22Rv1 (cell line): ENCODE results near the gene C2CD3.

ENCODE experiments used
- H3K27ac ChIP-seq: fragments of 450-650 bp; 2 replicates; pipeline ENCODE4 v1.5.1; 2017
- ZFX ChIP-seq: fragments of 450-650 bp; IDR thresholded peaks from 2 replicates; pipeline ENCODE4 v1.6.1; 2017; ENCODE audit warnings: antibody characterized with exemption, borderline replicate concordance
- TF ChIP-seq, protein P1 (sequence below): fragments of 450-650 bp; IDR thresholded peaks from 2 replicates; pipeline ENCODE4 v1.5.1; 2017; ENCODE audit warnings: mild to moderate bottlenecking

Gene C2CD3

DNA sequence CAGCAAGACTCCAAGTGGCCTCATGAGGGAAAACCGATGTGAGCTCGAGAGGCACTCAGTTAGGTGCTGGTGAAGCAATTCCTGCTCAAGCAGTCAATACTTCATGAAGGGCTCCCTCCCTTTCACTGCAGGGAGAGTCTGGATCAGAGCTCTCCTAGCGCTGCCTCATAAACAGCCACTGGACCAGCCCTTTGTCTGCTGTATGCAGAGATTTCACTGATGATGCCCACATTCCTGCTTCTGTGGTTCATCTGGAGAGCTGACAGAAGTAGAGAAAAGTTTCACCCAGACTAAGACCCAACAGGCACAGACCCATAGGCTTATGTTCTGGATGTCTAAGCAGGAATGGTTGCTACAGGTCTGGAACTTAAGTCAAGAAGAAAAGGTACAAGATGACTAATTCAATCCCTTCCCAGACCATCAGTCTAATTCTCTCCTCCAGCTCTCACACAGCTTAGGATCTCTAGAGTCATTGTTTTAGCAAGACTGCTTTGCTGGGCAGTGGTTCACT, 192.2 kb downstream of the C2CD3 start:
- TF ChIP-seq, protein P1, sequence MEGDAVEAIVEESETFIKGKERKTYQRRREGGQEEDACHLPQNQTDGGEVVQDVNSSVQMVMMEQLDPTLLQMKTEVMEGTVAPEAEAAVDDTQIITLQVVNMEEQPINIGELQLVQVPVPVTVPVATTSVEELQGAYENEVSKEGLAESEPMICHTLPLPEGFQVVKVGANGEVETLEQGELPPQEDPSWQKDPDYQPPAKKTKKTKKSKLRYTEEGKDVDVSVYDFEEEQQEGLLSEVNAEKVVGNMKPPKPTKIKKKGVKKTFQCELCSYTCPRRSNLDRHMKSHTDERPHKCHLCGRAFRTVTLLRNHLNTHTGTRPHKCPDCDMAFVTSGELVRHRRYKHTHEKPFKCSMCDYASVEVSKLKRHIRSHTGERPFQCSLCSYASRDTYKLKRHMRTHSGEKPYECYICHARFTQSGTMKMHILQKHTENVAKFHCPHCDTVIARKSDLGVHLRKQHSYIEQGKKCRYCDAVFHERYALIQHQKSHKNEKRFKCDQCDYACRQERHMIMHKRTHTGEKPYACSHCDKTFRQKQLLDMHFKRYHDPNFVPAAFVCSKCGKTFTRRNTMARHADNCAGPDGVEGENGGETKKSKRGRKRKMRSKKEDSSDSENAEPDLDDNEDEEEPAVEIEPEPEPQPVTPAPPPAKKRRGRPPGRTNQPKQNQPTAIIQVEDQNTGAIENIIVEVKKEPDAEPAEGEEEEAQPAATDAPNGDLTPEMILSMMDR = no peak
- no peak for TF ChIP-seq ZFX
- H3K27ac ChIP-seq = no peak overlapping the region

DNA sequence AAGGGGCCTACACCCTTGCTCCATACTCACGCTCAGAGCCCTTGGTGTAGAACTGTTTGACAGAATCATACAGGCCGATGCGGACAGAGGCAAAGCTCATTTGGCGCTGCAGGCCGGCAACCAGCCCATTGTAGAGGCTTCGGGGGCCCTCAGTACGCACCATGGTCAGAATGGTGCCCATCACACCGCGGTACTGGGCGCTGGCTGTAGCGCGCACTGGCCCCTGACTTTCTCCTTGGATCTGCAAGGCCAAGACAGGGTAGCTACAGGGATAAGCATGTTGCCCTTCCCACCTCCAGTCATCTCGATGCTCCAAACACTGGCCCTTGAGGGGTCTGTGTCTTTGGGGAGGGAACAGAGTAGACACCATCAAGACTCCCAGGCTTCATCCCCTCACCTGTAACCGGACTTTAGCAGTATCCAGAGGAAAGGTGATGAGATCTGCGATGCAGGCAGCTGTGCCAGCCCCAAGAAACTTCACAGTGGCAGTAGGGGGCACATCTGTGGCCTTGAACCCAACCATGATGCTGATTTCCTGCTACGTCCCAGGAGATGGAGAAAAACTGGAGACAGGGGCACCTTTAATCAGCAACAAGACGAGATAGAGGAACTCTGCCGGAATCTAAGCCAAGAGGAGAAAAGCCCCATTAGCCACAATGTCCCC, 192.8 kb downstream of the C2CD3 start:
- no peak overlapping the region for H3K27ac ChIP-seq
- TF ChIP-seq, protein P1 = no peak
- TF ChIP-seq ZFX = no peak

DNA sequence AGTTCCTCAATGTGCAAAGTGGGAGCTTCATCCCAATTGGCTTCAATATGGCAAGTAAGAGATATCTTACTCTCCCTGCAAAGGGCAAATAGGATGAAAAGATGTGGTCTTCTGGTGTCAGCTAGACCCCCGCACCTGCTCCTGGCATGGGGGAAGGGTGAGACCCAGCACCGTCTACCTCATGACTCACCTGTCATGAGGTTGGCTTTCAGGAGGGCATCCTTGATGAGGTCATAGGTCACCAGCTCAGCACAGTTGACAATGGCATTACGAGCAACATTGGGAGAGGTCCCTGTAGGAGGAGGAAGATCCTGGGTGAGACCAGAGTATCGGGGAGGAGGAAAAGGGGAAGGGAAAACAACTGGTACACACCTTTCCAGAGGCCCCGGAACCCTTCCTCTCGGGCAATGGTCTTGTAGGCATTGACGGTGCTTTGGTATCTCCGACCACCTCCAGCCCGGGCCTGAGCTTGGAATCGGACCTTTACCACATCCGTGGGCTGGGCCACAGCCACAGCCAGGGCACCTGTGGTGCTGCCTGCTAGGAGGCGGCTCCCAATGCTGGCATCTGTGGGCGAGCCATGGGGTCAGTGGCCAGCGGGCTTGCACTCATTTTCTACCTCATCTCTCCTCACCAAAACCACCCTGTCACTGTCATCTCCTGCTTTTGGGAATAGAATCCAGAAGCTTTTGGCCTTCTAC, 194.2 kb downstream of the C2CD3 start:
- H3K27ac ChIP-seq = no peak overlapping the region
- no peak for TF ChIP-seq ZFX
- TF ChIP-seq, protein P1 = no peak

DNA sequence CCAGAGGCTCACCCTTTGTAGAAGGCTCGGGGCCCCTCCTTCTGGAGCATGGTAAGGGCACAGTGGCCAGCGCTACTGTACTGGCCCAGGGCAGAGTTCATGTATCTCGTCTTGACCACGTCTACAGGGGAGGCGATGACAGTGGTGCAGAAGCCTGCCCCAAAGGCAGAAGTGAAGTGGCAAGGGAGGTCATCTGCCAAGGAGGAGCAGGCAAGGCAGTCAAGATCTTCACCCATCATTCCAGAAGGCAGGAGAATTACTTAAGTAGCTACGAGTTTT, 195.4 kb downstream of the C2CD3 start:
- TF ChIP-seq ZFX = no peak
- TF ChIP-seq, protein P1 = no peak
- H3K27ac ChIP-seq = no peak overlapping the region

DNA sequence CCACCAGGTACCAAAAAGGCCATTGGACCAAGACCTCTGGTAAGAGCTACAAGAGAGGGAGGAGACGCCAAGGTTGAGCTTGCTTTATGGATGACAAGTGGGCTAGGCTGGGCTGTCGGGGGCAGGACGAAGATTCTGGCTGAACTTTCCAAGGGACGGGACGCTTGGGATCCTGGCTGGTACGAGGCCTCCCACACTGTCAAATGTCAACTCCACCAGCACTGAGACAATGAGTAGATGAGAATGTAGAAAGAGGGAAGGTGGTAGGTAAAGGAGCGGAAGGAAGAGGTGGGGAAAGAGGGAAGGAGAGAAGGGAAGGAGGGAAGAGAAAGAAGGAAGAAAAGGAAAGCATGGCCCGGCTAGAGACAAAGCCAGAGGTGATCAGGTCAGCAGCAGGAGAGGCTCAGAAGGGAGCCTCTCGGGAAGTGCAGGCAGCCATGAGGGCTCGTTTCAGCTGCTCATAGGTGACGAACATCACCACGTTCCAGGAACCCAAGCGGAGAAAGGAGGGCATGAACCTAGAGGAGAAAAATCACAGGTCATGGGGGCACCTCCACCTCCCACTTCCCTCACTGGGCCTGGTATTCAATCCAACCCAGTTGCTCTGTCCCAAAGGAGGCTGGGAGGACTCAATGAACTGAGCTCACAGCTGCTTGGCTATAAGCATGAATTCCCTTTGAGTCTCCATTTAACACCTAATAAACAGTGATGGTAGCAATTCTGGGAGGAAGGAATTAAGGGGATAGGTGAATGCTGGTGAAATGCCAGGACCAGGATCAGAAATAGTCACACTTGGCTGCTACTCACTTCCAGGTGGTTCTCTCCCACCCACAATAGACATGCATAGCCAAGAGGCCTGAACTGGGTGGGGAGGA, 196.0 kb downstream of the C2CD3 start:
- TF ChIP-seq, protein P1 = no peak
- no peak for TF ChIP-seq ZFX
- H3K27ac ChIP-seq = no peak overlapping the region

DNA sequence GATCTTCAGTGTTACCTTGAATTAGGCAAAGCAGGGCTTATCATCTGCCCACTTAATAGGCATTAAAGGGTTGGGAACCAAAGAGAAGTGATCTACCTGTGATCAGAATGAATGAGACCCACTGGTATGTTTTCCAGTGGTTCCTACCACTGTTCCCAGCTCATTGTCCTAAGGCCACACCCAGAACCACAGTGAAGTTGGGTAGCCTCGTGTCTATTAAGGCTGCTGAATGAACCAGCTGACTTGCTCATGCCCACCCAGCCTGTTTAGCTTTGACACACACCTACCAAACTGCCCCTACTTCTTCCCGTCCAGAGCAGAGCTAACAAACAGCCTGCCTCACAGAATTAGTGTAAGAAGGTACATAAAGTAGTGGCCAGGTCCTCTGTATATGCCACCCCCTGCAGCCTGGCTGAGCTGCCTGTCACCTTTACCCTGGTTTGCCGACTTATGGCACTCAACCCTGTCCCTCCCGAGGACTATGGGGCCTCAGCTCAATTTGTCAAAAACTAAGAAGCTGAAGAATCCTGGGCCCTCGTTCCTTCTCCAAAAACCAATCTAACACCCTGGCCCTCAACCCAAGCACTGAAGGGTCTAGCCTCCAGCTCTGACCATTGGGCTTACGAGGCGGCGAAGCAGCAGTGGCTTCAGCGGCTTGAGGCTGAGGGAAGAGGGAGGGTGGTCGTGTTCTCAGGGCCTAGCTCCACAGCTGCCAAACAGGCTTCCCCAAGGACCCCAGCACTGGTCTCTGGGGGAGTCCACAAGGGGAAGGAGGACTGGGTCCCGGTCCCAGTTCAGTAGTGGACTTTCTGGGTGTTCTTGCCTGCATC, 198.0 kb downstream of the C2CD3 start:
- no peak overlapping the region for H3K27ac ChIP-seq
- TF ChIP-seq ZFX = no peak
- TF ChIP-seq, protein P1 = no peak
